ENCODE results near the gene PRRT3.

- no peak for TF ChIP-seq POLR2A (IDR thresholded peaks at IDR 0.05)
- TF ChIP-seq, protein P1, sequence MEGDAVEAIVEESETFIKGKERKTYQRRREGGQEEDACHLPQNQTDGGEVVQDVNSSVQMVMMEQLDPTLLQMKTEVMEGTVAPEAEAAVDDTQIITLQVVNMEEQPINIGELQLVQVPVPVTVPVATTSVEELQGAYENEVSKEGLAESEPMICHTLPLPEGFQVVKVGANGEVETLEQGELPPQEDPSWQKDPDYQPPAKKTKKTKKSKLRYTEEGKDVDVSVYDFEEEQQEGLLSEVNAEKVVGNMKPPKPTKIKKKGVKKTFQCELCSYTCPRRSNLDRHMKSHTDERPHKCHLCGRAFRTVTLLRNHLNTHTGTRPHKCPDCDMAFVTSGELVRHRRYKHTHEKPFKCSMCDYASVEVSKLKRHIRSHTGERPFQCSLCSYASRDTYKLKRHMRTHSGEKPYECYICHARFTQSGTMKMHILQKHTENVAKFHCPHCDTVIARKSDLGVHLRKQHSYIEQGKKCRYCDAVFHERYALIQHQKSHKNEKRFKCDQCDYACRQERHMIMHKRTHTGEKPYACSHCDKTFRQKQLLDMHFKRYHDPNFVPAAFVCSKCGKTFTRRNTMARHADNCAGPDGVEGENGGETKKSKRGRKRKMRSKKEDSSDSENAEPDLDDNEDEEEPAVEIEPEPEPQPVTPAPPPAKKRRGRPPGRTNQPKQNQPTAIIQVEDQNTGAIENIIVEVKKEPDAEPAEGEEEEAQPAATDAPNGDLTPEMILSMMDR (IDR thresholded peaks at IDR 0.05) = no peak
- no peak for TF ChIP-seq EP300 (IDR thresholded peaks at IDR 0.05)
Measured at GRCh38 chr3:9970020-9970652, 17.9 kb upstream of the PRRT3 start.
